NT2/D1 (cell line): ENCODE data around the gene SLC6A12.

Source experiments
- DNase-seq: peaks from one replicate; pipeline ENCODE4 v3.0.0-alpha.2; 2011; ENCODE audit warnings: low read depth, low spot score
- H3K27me3 ChIP-seq: 2 replicates; pipeline ENCODE4 v1.6.0; 2011; ENCODE audit warnings: mild to moderate bottlenecking; ENCODE audit not compliant: insufficient read length, insufficient read depth
- H3K36me3 ChIP-seq: 2 replicates; pipeline ENCODE4 v1.6.1; 2011; ENCODE audit warnings: mild to moderate bottlenecking, low read length, mixed read lengths; ENCODE audit not compliant: insufficient read depth, insufficient read length
- H3K4me1 ChIP-seq: 2 replicates; pipeline ENCODE4 v1.5.1; 2011; ENCODE audit not compliant: insufficient read depth, insufficient read length
- H3K4me3 ChIP-seq: 2 replicates; pipeline ENCODE4 v1.5.1; 2011; ENCODE audit warnings: low read depth; ENCODE audit not compliant: insufficient read length
- H3K9ac ChIP-seq: 2 replicates; pipeline ENCODE4 v1.6.0; 2011; ENCODE audit warnings: low read depth; ENCODE audit not compliant: insufficient read length
- H3K9me3 ChIP-seq: 2 replicates; pipeline ENCODE4 v1.5.1; 2011; ENCODE audit warnings: mild to moderate bottlenecking, low read length; ENCODE audit not compliant: insufficient read depth
- SUZ12 ChIP-seq: IDR thresholded peaks from 2 replicates; pipeline ENCODE4 v1.6.1; 2011; ENCODE audit not compliant: insufficient read length, insufficient read depth; ENCODE audit errors: extremely low read depth
- YY1 ChIP-seq: IDR thresholded peaks from 2 replicates; pipeline ENCODE4 v1.6.1; 2011; ENCODE audit not compliant: insufficient read length, insufficient read depth
- ZNF274 ChIP-seq: IDR thresholded peaks from 2 replicates; pipeline ENCODE4 v1.6.1; 2011; ENCODE audit warnings: mild to moderate bottlenecking, low read depth, low read length

The SLC6A12 gene

DNA sequence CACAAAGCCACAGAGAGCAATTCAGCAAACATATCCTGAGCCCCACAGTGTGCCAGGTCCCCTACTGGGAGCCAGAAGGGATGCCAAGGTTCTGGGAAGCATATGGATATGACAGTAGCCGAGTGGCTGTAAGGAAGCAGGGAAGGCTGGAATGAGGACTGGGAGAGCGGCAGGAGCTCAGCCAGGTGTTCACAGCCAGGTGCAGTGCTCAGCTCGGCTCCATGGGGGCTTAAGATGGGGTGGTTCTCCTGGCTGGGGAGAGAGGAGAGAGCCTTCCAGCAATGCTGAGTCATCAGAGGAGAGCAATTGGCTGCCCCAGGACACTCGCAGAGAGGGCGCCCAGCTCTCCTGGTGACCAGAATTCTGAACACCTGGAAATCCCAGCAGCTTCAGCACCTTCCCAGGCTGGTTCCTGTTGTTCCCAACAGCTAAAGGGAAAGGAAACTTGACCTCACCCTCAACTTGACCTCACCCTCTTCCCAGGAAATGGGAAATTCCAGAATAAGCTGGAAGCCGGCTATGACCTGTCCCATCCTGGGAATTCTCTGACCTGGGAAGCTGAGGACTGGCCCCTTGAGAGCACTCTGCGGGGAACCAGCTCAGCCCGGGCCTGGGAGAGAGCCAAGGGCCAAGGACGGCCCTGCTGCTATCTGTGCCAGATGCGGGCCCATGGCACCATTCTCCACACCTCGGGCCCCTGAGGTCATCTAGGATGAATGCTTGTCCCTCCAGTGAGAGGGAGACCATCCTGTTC, 34.6 kb downstream of the SLC6A12 start:
- H3K9ac ChIP-seq: no peak overlapping the region
- no peak for TF ChIP-seq SUZ12
- H3K9me3 ChIP-seq: no peaks in the 10 kb centered on the region
- no peak overlapping the region for H3K4me3 ChIP-seq
- peaks cover 53% of the 10 kb centered on the region for H3K4me1 ChIP-seq
- DNase-seq: no peak
- no peaks in the 10 kb centered on the region for H3K36me3 ChIP-seq
- no peaks in the 10 kb centered on the region for H3K27me3 ChIP-seq

- Histone ChIP-seq H3K4me1 (peaks cover 58% of the 10 kb centered on the region), H3K27me3 (no peaks in the 10 kb centered on the region), H3K4me3 (no peak overlapping the region), H3K9ac (no peak overlapping the region), H3K9me3 (no peaks in the 10 kb centered on the region), H3K36me3 (no peaks in the 10 kb centered on the region)
- TF ChIP-seq YY1 (no peak), SUZ12 (no peak), ZNF274 (no peak)
- DNase-seq: no peak
These were observed 35.2 kb downstream of the SLC6A12 start for GRCh38 chr12:178829-179109.

GRCh38 chr12:177980-178828, 35.8 kb downstream of the SLC6A12 start:
- no peak for TF ChIP-seq YY1
- no peak for TF ChIP-seq ZNF274
- TF ChIP-seq SUZ12: no peak
- Histone ChIP-seq H3K4me1 (peaks cover 64% of the 10 kb centered on the region), H3K36me3 (no peaks in the 10 kb centered on the region), H3K9ac (no peak overlapping the region), H3K9me3 (no peaks in the 10 kb centered on the region), H3K27me3 (no peaks in the 10 kb centered on the region), H3K4me3 (no peak overlapping the region)
- DNase-seq: no peak

- no peak for DNase-seq
- Histone ChIP-seq H3K36me3 (no peaks in the 10 kb centered on the region), H3K9ac (no peak overlapping the region), H3K9me3 (no peaks in the 10 kb centered on the region), H3K4me3 (no peak overlapping the region), H3K4me1 (peaks cover 70% of the 10 kb centered on the region), H3K27me3 (no peaks in the 10 kb centered on the region)
- TF ChIP-seq SUZ12 (no peak), YY1 (no peak), ZNF274 (no peak)
These were observed 36.5 kb downstream of the SLC6A12 start for GRCh38 chr12:177336-177979.

GRCh38 chr12:176321-177181, 37.4 kb downstream of the SLC6A12 start:
- Histone ChIP-seq H3K4me3 (no peak overlapping the region), H3K4me1 (peaks cover 68% of the 10 kb centered on the region), H3K27me3 (no peaks in the 10 kb centered on the region), H3K36me3 (no peaks in the 10 kb centered on the region), H3K9me3 (no peaks in the 10 kb centered on the region), H3K9ac (no peak overlapping the region)
- no peak for DNase-seq
- no peak for TF ChIP-seq YY1
- no peak for TF ChIP-seq SUZ12
- TF ChIP-seq ZNF274: no peak

DNA sequence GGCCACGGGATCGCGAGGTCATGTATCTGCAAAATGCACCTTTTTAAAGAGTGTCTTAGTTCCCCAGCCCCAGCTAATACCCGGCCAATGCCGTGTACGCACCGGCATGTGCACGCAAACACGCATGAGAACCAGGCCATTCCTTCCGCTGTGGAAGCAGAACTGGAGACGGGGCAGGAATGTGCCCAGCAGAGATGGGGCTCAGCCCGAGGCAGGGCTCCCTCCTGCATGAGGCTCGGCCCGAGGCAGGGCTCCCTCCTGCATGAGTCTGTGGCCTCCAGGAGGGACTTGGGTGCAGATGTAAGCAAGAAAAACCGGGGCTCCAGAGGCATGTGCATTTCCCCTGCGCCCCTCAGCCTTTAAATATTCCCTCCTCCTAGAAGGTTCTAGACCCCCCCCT, 38.2 kb downstream of the SLC6A12 start:
- H3K36me3 ChIP-seq: no peaks in the 10 kb centered on the region
- TF ChIP-seq YY1 (no peak), ZNF274 (no peak), SUZ12 (no peak)
- no peak overlapping the region for H3K9ac ChIP-seq
- no peak overlapping the region for H3K4me3 ChIP-seq
- H3K4me1 ChIP-seq: peaks cover 75% of the 10 kb centered on the region
- H3K27me3 ChIP-seq: no peaks in the 10 kb centered on the region
- DNase-seq: no peak
- H3K9me3 ChIP-seq: no peaks in the 10 kb centered on the region
